A549 treated with CORT108297 at 1 μM for 4 hours (cell line): ENCODE results near the gene HIC2. TPM values are rescaled to one million over a fixed set of nuclear protein-coding genes. Genes with fewer than 3 reads are reported as not detected.

Experiments used
- total RNA-seq: library from RNA; stranded (reverse); fragments of 200-300 nt; extraction: Qiagen RNA extraction; gene quantifications from 5 replicates; pipeline ENCODE4 v1.2.3, GENCODE V29; 2022

Gene HIC2
- 2.1 to 3.2 TPM (median 2.7 TPM) in 5 replicates for total RNA-seq

DNA sequence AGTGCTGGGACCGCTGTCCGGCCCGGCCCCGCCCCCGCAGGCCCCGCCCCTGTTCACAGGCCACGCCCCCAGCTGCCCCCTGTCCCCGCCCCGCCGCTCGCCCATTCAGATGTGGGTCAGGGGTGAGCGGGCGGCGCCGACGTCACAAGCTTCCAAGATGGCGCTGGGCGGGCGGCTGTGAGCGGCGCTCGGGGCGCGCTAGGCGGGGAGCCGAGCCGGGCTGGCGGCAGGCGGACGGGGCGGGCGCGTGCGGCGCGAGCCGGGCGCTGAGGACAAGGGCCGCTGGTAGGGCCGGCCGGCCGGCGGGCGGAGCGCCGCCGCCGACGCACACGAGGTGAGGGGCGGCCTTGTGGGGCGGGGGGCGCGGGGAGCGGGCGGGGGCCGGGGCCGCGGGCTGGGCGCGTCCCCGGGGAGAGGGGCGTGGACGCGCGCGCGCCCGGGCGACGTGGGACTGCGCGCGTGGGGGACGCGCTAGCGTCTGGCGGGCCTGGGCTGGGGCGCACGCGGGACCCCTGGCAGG lies at the start of gene HIC2:
Gene HIC2, plus strand, starts transcription at position 145 of the 520 bp plus-strand sequence. CDS start 25,461 bp downstream, outside the sequence.

DNA sequence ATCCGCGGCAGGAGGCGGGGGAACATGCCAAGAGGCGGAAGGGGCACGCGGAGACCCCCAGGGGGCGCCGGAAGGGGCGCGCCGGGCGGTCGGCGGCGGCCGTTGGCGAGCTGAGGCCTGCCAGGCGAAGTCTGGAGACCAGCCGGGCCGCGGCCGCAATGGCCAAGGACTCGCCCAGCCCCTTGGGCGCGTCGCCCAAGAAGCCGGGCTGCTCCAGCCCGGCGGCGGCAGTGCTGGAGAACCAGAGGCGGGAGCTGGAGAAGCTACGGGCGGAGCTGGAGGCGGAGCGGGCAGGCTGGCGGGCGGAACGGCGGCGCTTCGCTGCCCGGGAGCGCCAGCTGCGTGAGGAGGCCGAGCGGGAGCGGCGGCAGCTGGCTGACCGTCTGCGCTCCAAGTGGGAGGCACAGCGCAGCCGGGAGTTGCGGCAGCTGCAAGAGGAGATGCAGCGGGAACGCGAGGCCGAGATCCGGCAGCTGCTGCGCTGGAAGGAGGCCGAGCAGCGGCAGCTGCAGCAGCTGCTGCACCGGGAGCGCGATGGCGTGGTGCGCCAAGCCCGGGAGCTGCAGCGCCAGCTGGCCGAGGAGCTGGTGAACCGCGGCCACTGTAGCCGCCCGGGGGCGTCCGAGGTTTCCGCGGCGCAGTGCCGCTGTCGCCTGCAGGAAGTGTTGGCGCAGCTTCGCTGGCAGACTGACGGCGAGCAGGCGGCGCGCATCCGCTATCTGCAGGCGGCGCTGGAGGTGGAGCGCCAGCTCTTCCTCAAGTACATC lies 33.3 kb upstream of the HIC2 start, which contains the start of gene RIMBP3B:
Gene RIMBP3B, plus strand, starts transcription at position 51 of the 767 bp plus-strand sequence. Its CDS starts 108 bp downstream, at position 159.

DNA sequence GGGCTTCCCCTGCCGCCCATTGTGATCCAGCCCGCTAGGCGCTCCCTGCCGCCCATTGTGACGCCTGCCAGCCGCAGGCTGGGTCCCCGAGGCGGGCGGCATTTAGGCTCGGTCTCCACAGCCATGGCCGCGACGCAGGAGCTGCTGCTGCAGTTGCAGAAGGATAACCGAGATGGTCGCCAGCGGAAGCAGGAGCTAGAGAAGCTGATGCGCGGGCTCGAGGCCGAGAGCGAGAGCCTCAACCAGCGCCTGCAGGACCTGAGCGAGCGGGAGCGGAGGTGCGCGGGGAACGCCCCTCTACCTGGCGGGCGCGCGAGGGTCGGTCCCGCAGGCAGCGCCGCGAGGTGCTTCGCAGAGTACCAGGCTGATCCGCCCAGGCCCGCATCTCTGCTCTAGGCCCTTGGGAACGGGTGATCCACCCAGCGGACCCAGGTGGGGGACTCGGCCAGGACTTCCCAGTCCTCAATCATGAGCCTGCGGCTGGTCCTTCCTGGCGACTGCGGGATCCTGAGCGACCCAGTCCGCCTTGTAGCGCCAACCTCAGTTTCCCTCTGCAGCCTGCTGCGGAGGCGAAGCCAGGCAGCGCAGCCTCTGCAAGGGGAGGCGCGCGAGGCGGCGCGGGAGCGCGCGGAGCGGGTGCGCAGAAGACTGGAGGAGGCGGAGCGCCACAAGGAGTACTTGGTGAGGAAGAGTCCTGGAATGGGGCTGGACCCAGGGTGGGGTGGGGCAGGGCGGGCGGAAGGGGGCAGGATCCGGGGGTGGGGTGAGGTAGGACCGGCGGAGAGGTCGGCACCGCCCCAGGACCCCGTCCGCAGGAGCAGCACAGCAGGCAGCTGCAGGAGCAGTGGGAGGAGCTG lies 50.4 kb downstream of the HIC2 start, which contains the start of gene TMEM191C:
Gene TMEM191C, plus strand, starts transcription at position 51 of the 857 bp plus-strand sequence. Its CDS starts 73 bp downstream, at position 124.

Other genes with a start within 250 kb of the HIC2 start
- gene RIMBP3B, start 33.6 kb upstream of the HIC2 start, total RNA-seq: 0.29 to 0.62 TPM (median 0.51 TPM) in 5 replicates
- 0.65 to 2.0 TPM (median 1.4 TPM) in 5 replicates for gene TMEM191C, start 50.0 kb downstream of the HIC2 start, total RNA-seq
- gene RIMBP3C, start 134.1 kb downstream of the HIC2 start, total RNA-seq: 0.13 to 0.23 TPM (median 0.18 TPM) in 5 replicates
- gene UBE2L3, start 150.3 kb downstream of the HIC2 start, total RNA-seq: 61.4 to 75.2 TPM (median 63.1 TPM) in 5 replicates
- gene YDJC, start 212.7 kb downstream of the HIC2 start, total RNA-seq: 33.7 to 60.7 TPM (median 58.8 TPM) in 5 replicates
- gene CCDC116, start 215.4 kb downstream of the HIC2 start, total RNA-seq: 0.05 to 0.06 TPM (median 0.06 TPM) in 3 of 5 replicates, not detected in the others
- gene SDF2L1, start 224.9 kb downstream of the HIC2 start, total RNA-seq: 36.4 to 66.6 TPM (median 58.1 TPM) in 5 replicates
- 17.6 to 23.3 TPM (median 22.6 TPM) in 5 replicates for gene PPIL2, start 248.6 kb downstream of the HIC2 start, total RNA-seq